HFFc6 (cell line): ENCODE results near the gene RSBN1L. TPM values are rescaled to one million over a fixed set of nuclear protein-coding genes. Genes with fewer than 3 reads are reported as not detected.

Experiments used
- DNase-seq: peaks from one replicate; pipeline ENCODE4 v3.0.0-alpha.2; 2018
- H3K27ac Mint-ChIP-seq: 2 replicates; pipeline ENCODE4 v1.8.0; 2020; ENCODE audit warnings: mild to moderate bottlenecking, mixed read lengths
- H3K27me3 Mint-ChIP-seq: 2 replicates; pipeline ENCODE4 v1.8.0; 2021; ENCODE audit warnings: mild to moderate bottlenecking, moderate library complexity, mixed read lengths; ENCODE audit not compliant: insufficient read depth
- H3K36me3 Mint-ChIP-seq: 2 replicates; pipeline ENCODE4 v1.8.0; 2021; ENCODE audit warnings: low read depth, mixed read lengths
- H3K4me1 Mint-ChIP-seq: 2 replicates; pipeline ENCODE4 v1.8.0; 2020; ENCODE audit warnings: low read depth, mixed read lengths
- H3K4me3 Mint-ChIP-seq: 2 replicates; pipeline ENCODE4 v1.8.0; 2020; ENCODE audit warnings: mild to moderate bottlenecking, moderate library complexity, mixed read lengths
- H3K9me3 Mint-ChIP-seq: 2 replicates; pipeline ENCODE4 v1.8.0; 2020; ENCODE audit warnings: mild to moderate bottlenecking, mixed read lengths
- total RNA-seq, 6 experiments: library from RNA; stranded (reverse); fragmentation: NEBNext Ultra II Directional; extraction: Animal tissue kit (Norgen Biotek cat#: 25700); gene quantifications; 2 replicates in 1 of 6; 3 replicates in 5 of 6; pipeline ENCODE4 v1.2.3, GENCODE V29; 2021
- TF ChIP-seq, protein P1 (sequence below): fragments of 200-600 bp; sonication (generic); IDR thresholded peaks from 2 replicates; pipeline ENCODE4 v1.5.0; 2021; ENCODE audit warnings: antibody characterized with exemption, mild to moderate bottlenecking

Gene RSBN1L
- total RNA-seq, 6 experiments from 2014 or later: 11.2 to 14.0 (median 12.9) TPM

DNA sequence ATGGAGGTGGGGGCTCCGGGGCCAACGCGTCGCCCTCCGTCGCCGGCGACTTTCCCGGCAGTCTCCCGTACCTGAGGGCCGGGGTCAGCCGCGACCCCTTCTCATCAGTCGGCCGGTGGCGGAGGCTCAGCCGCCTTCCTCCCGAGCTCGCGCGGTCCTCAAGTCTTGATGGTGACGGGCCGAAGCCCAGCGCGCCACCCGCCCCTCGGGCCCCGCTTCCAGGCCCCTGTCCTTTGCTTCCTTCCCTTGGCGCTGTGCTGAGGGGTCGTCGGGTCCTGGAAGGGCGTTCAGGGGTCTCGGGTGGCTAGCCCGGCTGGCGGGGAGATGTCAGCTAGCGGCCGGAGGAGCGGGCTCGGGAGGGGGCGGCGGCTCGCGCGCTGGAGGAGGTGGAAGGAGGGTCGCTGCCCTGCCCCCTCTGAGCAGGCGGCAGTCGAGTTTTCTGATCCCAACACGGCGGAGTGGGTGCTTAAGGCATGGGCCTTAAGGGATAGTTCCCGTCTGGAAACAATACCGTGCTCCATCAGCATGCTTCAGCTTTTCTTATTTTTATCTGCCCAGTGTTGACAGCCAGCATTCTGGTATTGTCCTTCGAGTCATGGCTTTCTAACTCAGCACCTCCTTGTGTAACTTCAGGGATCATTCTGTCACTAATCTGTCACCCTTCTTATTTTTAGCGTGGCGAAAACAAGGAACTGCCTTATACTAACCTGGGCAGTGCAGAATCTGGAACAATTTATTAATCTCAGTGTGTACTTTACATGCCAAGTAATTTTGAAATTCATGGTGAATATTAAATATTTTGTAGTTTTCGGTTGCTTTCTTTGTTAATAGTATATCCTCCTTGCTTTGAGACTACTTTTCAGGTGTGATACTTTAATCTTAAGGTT lies 103.1 kb downstream of the RSBN1L start:
- peak overlapping the region; percentile 92 for H3K4me3 Mint-ChIP-seq
- DNase-seq: no peak
- H3K9me3 Mint-ChIP-seq: no peaks in the 10 kb centered on the region
- TF ChIP-seq, protein P1, sequence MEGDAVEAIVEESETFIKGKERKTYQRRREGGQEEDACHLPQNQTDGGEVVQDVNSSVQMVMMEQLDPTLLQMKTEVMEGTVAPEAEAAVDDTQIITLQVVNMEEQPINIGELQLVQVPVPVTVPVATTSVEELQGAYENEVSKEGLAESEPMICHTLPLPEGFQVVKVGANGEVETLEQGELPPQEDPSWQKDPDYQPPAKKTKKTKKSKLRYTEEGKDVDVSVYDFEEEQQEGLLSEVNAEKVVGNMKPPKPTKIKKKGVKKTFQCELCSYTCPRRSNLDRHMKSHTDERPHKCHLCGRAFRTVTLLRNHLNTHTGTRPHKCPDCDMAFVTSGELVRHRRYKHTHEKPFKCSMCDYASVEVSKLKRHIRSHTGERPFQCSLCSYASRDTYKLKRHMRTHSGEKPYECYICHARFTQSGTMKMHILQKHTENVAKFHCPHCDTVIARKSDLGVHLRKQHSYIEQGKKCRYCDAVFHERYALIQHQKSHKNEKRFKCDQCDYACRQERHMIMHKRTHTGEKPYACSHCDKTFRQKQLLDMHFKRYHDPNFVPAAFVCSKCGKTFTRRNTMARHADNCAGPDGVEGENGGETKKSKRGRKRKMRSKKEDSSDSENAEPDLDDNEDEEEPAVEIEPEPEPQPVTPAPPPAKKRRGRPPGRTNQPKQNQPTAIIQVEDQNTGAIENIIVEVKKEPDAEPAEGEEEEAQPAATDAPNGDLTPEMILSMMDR: peak; percentile 34; the same call in 1 of the 2 replicates
- H3K27ac Mint-ChIP-seq: peak overlapping the region; percentile 96
- H3K27me3 Mint-ChIP-seq: peaks cover 2% of the 10 kb centered on the region; the same call in 1 of the 2 replicates
- H3K36me3 Mint-ChIP-seq: peaks cover 37% of the 10 kb centered on the region
- peaks cover 60% of the 10 kb centered on the region for H3K4me1 Mint-ChIP-seq

DNA sequence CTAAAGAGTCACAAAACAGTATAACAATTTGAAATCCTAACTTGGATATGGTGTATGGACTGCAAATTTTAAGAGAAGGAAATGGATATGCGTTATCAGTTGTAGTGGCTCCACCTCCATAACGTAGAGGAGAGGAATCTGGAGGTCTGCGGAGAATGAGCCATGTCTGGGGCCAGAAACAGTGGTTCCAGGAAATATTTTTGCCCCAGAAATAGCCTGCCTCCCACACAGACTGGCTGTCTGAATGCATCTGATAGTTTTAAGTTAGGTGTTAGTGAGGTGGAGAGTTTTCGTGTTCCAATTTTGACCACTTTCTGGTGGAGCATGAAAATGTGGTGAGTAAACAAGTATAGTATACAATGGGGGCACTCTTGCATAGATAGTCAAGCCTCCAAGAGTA lies 103.9 kb downstream of the RSBN1L start:
- peaks cover 2% of the 10 kb centered on the region; the same call in 1 of the 2 replicates for H3K27me3 Mint-ChIP-seq
- no peak for DNase-seq
- H3K27ac Mint-ChIP-seq: peak overlapping the region; percentile 96; the same call in 1 of the 2 replicates
- peaks cover 63% of the 10 kb centered on the region for H3K4me1 Mint-ChIP-seq
- TF ChIP-seq, protein P1: no peak
- H3K9me3 Mint-ChIP-seq: peaks cover 2% of the 10 kb centered on the region
- H3K36me3 Mint-ChIP-seq: peaks cover 38% of the 10 kb centered on the region
- H3K4me3 Mint-ChIP-seq: peak overlapping the region; percentile 92

DNA sequence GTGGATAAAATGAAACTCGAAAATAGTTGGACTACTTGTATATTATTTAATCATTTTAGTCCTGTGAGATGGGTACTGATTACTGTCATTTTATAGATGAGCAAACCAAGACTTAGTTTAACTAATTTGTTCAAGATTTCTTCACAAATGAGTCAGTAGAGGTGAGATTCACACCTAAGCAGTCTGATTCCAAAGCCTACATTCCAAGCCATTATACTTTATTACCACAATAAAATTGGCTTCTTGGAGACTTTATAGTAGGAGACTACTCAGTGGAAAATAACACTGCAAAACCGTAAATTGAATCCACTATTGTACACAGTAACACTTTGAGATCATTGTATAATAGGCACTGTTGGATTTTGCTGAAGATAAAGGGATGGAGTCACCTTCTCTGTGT lies 104.5 kb downstream of the RSBN1L start:
- no peak for DNase-seq
- Mint-ChIP-seq H3K36me3 (peaks cover 44% of the 10 kb centered on the region), H3K9me3 (peaks cover 8% of the 10 kb centered on the region), H3K27me3 (peaks cover 2% of the 10 kb centered on the region; the same call in 1 of the 2 replicates), H3K4me1 (peaks cover 66% of the 10 kb centered on the region), H3K27ac (no peak overlapping the region), H3K4me3 (peak overlapping the region; percentile 92; the same call in 1 of the 2 replicates)
- TF ChIP-seq, protein P1: no peak

DNA sequence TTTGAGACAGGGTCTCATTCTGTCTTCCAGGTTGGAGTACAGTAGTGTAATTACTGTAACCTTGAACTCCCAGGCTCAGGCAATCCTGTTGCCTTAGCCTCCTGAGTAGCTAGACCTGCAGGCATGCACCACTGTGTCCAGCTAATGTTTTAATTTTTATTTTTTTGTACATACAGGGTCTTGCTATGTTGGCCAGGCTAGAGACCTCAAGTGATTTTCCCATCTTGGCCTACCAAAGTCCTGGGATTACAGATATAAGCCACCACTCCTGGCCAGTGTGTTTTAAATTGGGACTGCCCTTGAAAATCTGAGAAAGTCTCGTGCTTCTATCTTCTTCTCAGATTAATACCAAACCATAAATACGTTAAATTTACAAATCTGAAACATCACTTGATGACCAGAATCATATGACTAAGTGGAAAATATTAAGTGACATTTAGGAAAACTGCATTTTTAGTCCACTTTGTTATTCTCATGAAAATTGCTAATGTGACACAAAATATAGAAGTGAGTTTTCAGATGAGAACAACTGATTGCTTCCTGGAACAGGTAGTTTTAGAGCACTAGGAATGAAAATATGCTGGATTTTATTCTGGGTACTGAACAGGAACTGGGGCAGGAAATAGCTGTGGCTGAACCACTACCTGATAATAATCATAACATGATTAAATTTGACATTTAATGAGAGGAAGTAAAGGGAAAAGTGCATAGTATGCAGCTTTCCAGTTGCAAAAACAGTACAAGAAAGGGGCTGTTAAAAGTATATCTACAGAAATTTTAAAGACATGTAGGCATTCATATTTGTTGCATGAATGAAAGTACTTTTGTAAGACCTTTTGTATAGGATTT lies 106.5 kb downstream of the RSBN1L start:
- TF ChIP-seq, protein P1: no peak

DNA sequence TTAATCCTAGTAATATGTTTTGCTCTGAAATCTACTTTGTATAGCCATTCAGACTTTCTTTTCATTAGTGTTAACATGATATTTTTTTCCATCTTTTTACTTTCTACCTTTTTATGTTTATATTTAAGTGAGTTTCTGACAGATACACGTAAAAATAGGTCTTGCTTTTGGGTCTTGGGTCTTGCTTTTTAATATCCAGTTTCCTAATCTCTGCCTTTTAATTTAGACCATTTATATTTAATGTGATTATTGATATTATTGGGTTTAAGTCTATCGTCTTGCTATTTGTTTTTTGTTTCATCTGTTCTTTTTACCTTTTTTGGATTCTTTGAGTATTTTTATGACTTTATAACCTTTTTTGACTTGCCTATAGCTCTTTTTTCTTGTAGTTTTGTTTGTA lies 110.2 kb downstream of the RSBN1L start:
- peaks cover 45% of the 10 kb centered on the region for H3K4me1 Mint-ChIP-seq
- no peak overlapping the region for H3K27ac Mint-ChIP-seq
- no peak for DNase-seq
- H3K9me3 Mint-ChIP-seq: peaks cover 38% of the 10 kb centered on the region
- H3K27me3 Mint-ChIP-seq: no peaks in the 10 kb centered on the region
- no peak overlapping the region for H3K4me3 Mint-ChIP-seq
- peaks cover 53% of the 10 kb centered on the region for H3K36me3 Mint-ChIP-seq
- TF ChIP-seq, protein P1: no peak

More for the DNA sequence above, 106.5 kb downstream of the RSBN1L start:
- Mint-ChIP-seq H3K36me3 (peaks cover 51% of the 10 kb centered on the region), H3K27ac (peak overlapping the region; percentile 5; the same call in 1 of the 2 replicates), H3K4me3 (peak overlapping the region; percentile 40), H3K27me3 (0 out of 2 replicates have a peak, but pooled peaks cover 1% of the 10 kb centered on the region), H3K4me1 (peaks cover 55% of the 10 kb centered on the region), H3K9me3 (peaks cover 28% of the 10 kb centered on the region)
- DNase-seq: peak; percentile 39
